CD14-positive monocyte (primary cell): ENCODE data around the gene AHNAK. TPM values are rescaled to one million over a fixed set of nuclear protein-coding genes. Genes with fewer than 3 reads are reported as not detected.
A peak's percentile ranks its signal among the peaks of the same experiment; 100 is the strongest.

Source experiments
- DNase-seq, 3 donors: peaks; one replicate each; pipeline ENCODE4 v3.0.0-alpha.2; 2011 to 2022
- H2AFZ ChIP-seq: 2 replicates; pipeline ENCODE4 v1.6.0; 2012; ENCODE audit warnings: mild to moderate bottlenecking, low read depth, low read length, inconsistent platforms; ENCODE audit not compliant: insufficient read depth, poor library complexity, severe bottlenecking
- H3K27ac ChIP-seq, 2 donors: 1 replicate in 1 of 2; 2 replicates in 1 of 2; pipeline ENCODE4 v1.5.1; 2012 to 2013; ENCODE audit warnings: low read length in 2 of 2, control low read depth in 1 of 2, inconsistent platforms in 1 of 2, low read depth in 1 of 2, mild to moderate bottlenecking in 1 of 2
- H3K27me3 ChIP-seq, 2 donors: one replicate each; pipeline versions ENCODE4 v1.6.0 to v1.6.1; 2011 to 2013; ENCODE audit warnings: low read length in 2 of 2; ENCODE audit not compliant: control insufficient read depth in 2 of 2, insufficient read depth in 2 of 2
- H3K36me3 ChIP-seq, 2 donors: replicated peaks in 1 of 2; 1 replicate in 1 of 2; 2 replicates in 1 of 2; pipeline versions ENCODE4 v1.5.1 to v1.6.1; 2012 to 2013; ENCODE audit warnings: low read length in 2 of 2, control low read depth in 1 of 2, inconsistent platforms in 1 of 2, mild to moderate bottlenecking in 1 of 2; ENCODE audit not compliant: insufficient read depth in 2 of 2, control insufficient read depth in 1 of 2
- H3K4me1 ChIP-seq, 2 donors: 1 replicate in 1 of 2; 2 replicates in 1 of 2; pipeline versions ENCODE4 v1.5.1 to v1.6.1; 2012 to 2013; ENCODE audit warnings: low read length in 2 of 2, control low read depth in 1 of 2, inconsistent platforms in 1 of 2, mild to moderate bottlenecking in 1 of 2, moderate library complexity in 1 of 2; ENCODE audit not compliant: insufficient read depth in 2 of 2, control insufficient read depth in 1 of 2
- H3K4me2 ChIP-seq: replicated peaks from 2 replicates; pipeline ENCODE3; 2012; ENCODE audit warnings: low read length, moderate library complexity, mild to moderate bottlenecking; ENCODE audit not compliant: poor library complexity, severe bottlenecking; ENCODE audit errors: extremely low read depth
- H3K4me3 ChIP-seq, 3 experiments: fragments of 200-600 bp in 1 of 3; sonication (generic) in 1 of 3; replicated peaks in 1 of 3; 1 replicate in 2 of 3; 2 replicates in 1 of 3; pipeline ENCODE4 v1.5.1; 2011 to 2013; ENCODE audit warnings: low read length in 3 of 3, mild to moderate bottlenecking in 3 of 3, control low read depth in 2 of 3, low read depth in 2 of 3, inconsistent platforms in 1 of 3, moderate library complexity in 1 of 3
- H3K79me2 ChIP-seq: 2 replicates; pipeline ENCODE4 v1.6.0; 2012; ENCODE audit warnings: mild to moderate bottlenecking, control low read depth, inconsistent platforms, low read length, moderate library complexity; ENCODE audit not compliant: insufficient read depth
- H3K9ac ChIP-seq: 2 replicates; pipeline ENCODE4 v1.6.0; 2017; ENCODE audit warnings: low read length, mild to moderate bottlenecking; ENCODE audit not compliant: insufficient read depth, poor library complexity, severe bottlenecking
- H3K9me3 ChIP-seq, 2 donors: replicated peaks in 1 of 2; 1 replicate in 1 of 2; 2 replicates in 1 of 2; pipeline versions ENCODE4 v1.5.1 to v1.6.1; 2012 to 2013; ENCODE audit warnings: low read length in 2 of 2, control low read depth in 1 of 2; ENCODE audit not compliant: control insufficient read depth in 1 of 2, insufficient read depth in 1 of 2
- H4K20me1 ChIP-seq: 2 replicates; pipeline ENCODE4 v1.6.0; 2012; ENCODE audit warnings: mild to moderate bottlenecking, low read length, control low read depth, moderate library complexity; ENCODE audit not compliant: insufficient read depth
- H3K27ac Mint-ChIP-seq, 7 donors: one replicate each; pipeline ENCODE4 v1.8.0; 2020; ENCODE audit warnings: mild to moderate bottlenecking in 7 of 7, mixed read lengths in 7 of 7, moderate library complexity in 6 of 7, inconsistent platforms in 2 of 7
- H3K27me3 Mint-ChIP-seq, 3 donors: one replicate each; pipeline ENCODE4 v1.8.0; 2021 to 2022; ENCODE audit warnings: low read depth in 3 of 3, mild to moderate bottlenecking in 3 of 3, mixed read lengths in 3 of 3, moderate library complexity in 3 of 3, inconsistent platforms in 1 of 3
- H3K36me3 Mint-ChIP-seq, 2 donors: one replicate each; pipeline ENCODE4 v1.8.0; 2020; ENCODE audit warnings: mixed read lengths in 2 of 2, inconsistent platforms in 1 of 2, mild to moderate bottlenecking in 1 of 2
- H3K4me1 Mint-ChIP-seq: one replicate; pipeline ENCODE4 v1.8.0; 2020; ENCODE audit warnings: mild to moderate bottlenecking, mixed read lengths
- H3K4me3 Mint-ChIP-seq, 2 donors: one replicate each; pipeline ENCODE4 v1.8.0; 2020; ENCODE audit warnings: mild to moderate bottlenecking in 2 of 2, mixed read lengths in 2 of 2, moderate library complexity in 1 of 2
- H3K9me3 Mint-ChIP-seq, 7 donors: one replicate each; pipeline ENCODE4 v1.8.0; 2020 to 2022; ENCODE audit warnings: mixed read lengths in 7 of 7, mild to moderate bottlenecking in 6 of 7, moderate library complexity in 6 of 7, inconsistent platforms in 2 of 7
- WGBS: methylation state at CpG from one replicate; pipeline ENCODE4 v1.1.5; 2013; ENCODE audit warnings: missing lambda C conversion rate; ENCODE audit not compliant: insufficient coverage; 5-methylcytosine and 5-hydroxymethylcytosine counted together
- intact Hi-C, 2 donors: fragments of 100-400 bp; cut with micrococcal nuclease; formaldehyde crosslinking; loops; one replicate each; pipeline versions ENCODE4 v1.15.0 to v1.15.1; 2023
- polyA plus RNA-seq, 3 donors: library from polyadenylated mRNA; depleted of rRNA in 1 of 3; unstranded in 2 of 3; stranded (reverse) in 1 of 3; fragments of 300-500 nt in 2 of 3; fragments of >200 nt in 1 of 3; fragmentation: Illumina TruSeq in 2 of 3; gene quantifications; 1 replicate in 2 of 3; 2 replicates in 1 of 3; pipeline ENCODE4 v1.2.3, GENCODE V29; 2012 to 2021
- TF ChIP-seq, protein P1 (sequence below): fragments of 200-600 bp; IDR thresholded peaks from one replicate; pipeline ENCODE4 v1.8.0; 2022; ENCODE audit warnings: antibody characterized with exemption, mild to moderate bottlenecking

Gene AHNAK
- polyA plus RNA-seq, 3 donors = 80.0 to 201 (median 103) TPM

DNA sequence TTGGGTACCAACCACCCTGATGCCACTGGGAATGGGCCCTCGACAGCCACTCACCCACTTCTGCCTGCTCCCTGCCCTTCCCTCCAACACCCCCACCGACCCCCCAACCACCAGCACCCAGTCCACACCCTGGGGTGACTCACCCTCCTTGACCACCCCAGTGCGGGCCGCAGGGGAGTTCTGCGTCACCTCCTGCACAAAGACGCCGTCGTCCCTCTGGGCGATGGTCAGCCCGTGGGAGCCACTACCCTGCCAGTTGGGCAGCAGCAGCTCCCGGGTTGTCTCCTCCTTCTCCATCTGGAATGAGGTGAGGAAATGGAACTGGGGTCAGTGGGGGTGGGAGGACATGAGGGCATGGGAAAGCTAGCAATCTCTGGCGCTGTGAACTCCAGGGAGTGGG is 10.8 kb downstream of the AHNAK start:
- TF ChIP-seq, protein P1, sequence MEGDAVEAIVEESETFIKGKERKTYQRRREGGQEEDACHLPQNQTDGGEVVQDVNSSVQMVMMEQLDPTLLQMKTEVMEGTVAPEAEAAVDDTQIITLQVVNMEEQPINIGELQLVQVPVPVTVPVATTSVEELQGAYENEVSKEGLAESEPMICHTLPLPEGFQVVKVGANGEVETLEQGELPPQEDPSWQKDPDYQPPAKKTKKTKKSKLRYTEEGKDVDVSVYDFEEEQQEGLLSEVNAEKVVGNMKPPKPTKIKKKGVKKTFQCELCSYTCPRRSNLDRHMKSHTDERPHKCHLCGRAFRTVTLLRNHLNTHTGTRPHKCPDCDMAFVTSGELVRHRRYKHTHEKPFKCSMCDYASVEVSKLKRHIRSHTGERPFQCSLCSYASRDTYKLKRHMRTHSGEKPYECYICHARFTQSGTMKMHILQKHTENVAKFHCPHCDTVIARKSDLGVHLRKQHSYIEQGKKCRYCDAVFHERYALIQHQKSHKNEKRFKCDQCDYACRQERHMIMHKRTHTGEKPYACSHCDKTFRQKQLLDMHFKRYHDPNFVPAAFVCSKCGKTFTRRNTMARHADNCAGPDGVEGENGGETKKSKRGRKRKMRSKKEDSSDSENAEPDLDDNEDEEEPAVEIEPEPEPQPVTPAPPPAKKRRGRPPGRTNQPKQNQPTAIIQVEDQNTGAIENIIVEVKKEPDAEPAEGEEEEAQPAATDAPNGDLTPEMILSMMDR = no peak
- Mint-ChIP-seq H3K27ac (peak overlapping the region in 2 of 7 donors; percentile 41 to 53), H3K27me3 (peaks cover 0 to 3% (median 0%) of the 10 kb centered on the region in 3 donors), H3K4me1 (peaks cover 28% of the 10 kb centered on the region), H3K4me3 (no peak overlapping the region), H3K36me3 (peaks cover 65 to 90% of the 10 kb centered on the region in 2 donors), H3K9me3 (peaks cover 0 to 3% (median 0%) of the 10 kb centered on the region in 7 donors)
- 98% methylated on average over 8 of the region's 12 CpGs for WGBS
- Histone ChIP-seq H3K4me3 (no peak overlapping the region), H4K20me1 (peaks cover 100% of the 10 kb centered on the region), H3K79me2 (peaks cover 100% of the 10 kb centered on the region), H3K4me2 (no peak overlapping the region), H3K27me3 (no peaks in the 10 kb centered on the region), H2AFZ (no peak overlapping the region), H3K9ac (no peak overlapping the region), H3K36me3 (peaks cover 69% of the 10 kb centered on the region in 2 donors), H3K27ac (no peak overlapping the region), H3K4me1 (peaks cover 28 to 31% of the 10 kb centered on the region in 2 donors), H3K9me3 (no peaks in the 10 kb centered on the region)
- no peak for DNase-seq
- intact Hi-C loops = no loop called here

- Histone ChIP-seq H3K9me3 (no peaks in the 10 kb centered on the region), H3K4me1 (peaks cover 19 to 22% of the 10 kb centered on the region in 2 donors), H3K36me3 (peaks cover 77 to 78% of the 10 kb centered on the region in 2 donors), H4K20me1 (peaks cover 100% of the 10 kb centered on the region), H3K27me3 (no peaks in the 10 kb centered on the region), H3K79me2 (peaks cover 100% of the 10 kb centered on the region), H3K9ac (no peak overlapping the region), H3K27ac (peak overlapping the region in 1 of 2 donors; percentile 18), H3K4me2 (no peak overlapping the region), H3K4me3 (no peak overlapping the region), H2AFZ (no peak overlapping the region)
- WGBS = 97% methylated on average over 10 of the region's 19 CpGs
- Mint-ChIP-seq H3K27ac (peak overlapping the region in 2 of 7 donors; percentile 7 to 48), H3K9me3 (peaks cover 0 to 3% (median 0%) of the 10 kb centered on the region in 7 donors), H3K36me3 (peaks cover 73 to 95% of the 10 kb centered on the region in 2 donors), H3K27me3 (peaks cover 0 to 5% (median 0%) of the 10 kb centered on the region in 3 donors), H3K4me1 (peaks cover 21% of the 10 kb centered on the region), H3K4me3 (no peak overlapping the region)
- TF ChIP-seq, protein P1 = no peak
- intact Hi-C loops = loop anchor here in 1 of 2 donors (5.0 kb wide), 1 partner anchor 32 kb away; no protein-coding TSS in a partner anchor
- no peak for DNase-seq
Measured at GRCh38 chr11:62534779-62535545, 11.6 kb downstream of the AHNAK start.
